Measurements from ENCODE around the gene BPIFB3. TPM values are rescaled to one million over a fixed set of nuclear protein-coding genes. Genes with fewer than 3 reads are reported as not detected.

The BPIFB3 gene
- total and polyA plus RNA-seq, 9 of the 15 experiments (the other 6 are each of a cell fraction or from before 2014, with no cell fraction given) = not detected

DNA sequence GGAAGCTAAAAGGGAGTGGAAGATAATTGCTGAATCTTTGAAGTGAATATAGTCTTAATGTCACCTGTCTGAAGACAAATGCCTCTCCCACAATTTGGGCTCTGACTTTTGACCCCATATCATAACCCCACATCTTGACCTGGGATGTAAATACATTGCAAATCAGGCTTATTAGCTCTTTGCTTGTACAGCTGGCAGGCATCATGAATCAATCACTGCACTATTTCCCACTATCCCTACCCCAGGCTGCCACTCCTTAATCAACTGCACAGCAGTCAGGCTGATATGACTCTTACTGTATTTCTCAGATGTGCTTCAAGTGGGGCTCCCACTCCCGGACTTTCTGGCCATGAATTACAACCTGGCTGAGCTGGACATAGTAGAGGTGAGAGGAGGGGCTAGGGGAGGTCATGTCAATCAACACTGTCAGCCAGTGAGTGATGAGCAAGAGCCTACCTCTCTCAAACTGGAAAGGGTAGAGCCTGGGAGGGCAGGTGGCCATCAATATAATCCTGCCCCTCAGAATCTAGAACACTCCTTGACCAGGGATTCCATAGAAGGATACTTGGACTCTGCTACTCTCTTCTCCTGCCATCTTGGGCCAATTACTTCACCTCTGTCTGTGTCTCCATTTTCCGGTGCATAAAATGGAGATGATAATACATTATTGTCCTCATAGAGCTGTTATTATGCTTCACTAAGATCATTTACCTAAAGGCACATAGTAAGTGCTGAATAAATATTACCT lies 10.5 kb upstream of the BPIFB3 start:
- ATAC-seq (no peak), FAIRE-seq (no peak), DNase-seq (ENCODE audit: extremely low read depth in 1 of 4, low spot score in 3 of 4) (no peak)
- ChIA-PET POLR2A (no interaction called here), CTCF (ENCODE audit: low intra/inter-chr PET ratio) (no interaction called here)
- no peaks in the 10 kb centered on the region for H4K20me1 ChIP-seq (replicated peaks; ENCODE audit: control insufficient read depth, insufficient read depth, low read length)
- TF ChIP-seq XRCC4 (IDR thresholded peaks at IDR 0.05; ENCODE audit: extremely low read depth, insufficient read depth, insufficient read length) = no peak
- TF ChIP-seq, protein P1, sequence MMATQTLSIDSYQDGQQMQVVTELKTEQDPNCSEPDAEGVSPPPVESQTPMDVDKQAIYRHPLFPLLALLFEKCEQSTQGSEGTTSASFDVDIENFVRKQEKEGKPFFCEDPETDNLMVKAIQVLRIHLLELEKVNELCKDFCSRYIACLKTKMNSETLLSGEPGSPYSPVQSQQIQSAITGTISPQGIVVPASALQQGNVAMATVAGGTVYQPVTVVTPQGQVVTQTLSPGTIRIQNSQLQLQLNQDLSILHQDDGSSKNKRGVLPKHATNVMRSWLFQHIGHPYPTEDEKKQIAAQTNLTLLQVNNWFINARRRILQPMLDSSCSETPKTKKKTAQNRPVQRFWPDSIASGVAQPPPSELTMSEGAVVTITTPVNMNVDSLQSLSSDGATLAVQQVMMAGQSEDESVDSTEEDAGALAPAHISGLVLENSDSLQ (IDR thresholded peaks at IDR 0.05) = peak; percentile 28; the same call in 1 of the 2 replicates
- no peak overlapping the region for H3K4me3 ChIP-seq
- no peaks in the 10 kb centered on the region; the same call in none of the 2 replicates for H3K9me3 ChIP-seq (replicated peaks; ENCODE audit: control insufficient read depth, insufficient read depth, low read depth, low read length)
- H3K9me1 ChIP-seq (ENCODE audit: control insufficient read depth, insufficient read depth, low read length) = no peaks in the 10 kb centered on the region
- no peaks in the 10 kb centered on the region for H3K4me1 ChIP-seq (replicated peaks in 1 of 2; ENCODE audit: control insufficient read depth in 2 of 2, insufficient read depth in 2 of 2, low read length in 2 of 2)
- no peak overlapping the region for H3K27ac ChIP-seq (ENCODE audit: extremely low read depth, low read depth, low read length)
- no peaks in the 10 kb centered on the region for H3K79me2 ChIP-seq (ENCODE audit: control insufficient read depth, insufficient read depth, low read length)
- intact Hi-C loops (cut with micrococcal nuclease) (no loop called here), in situ Hi-C loops (cut with MboI) (no loop called here)
- WGBS (ENCODE audit: insufficient coverage, low coverage, missing lambda C conversion rate) = 4% methylated on average over 2 of the region's 2 CpGs
- H3K9ac ChIP-seq (ENCODE audit: insufficient read depth in 1 of 2, low read depth in 2 of 2, low read length in 2 of 2) = no peak overlapping the region
- H2AFZ ChIP-seq (ENCODE audit: low read depth, low read length) = no peak overlapping the region
- H3K36me3 ChIP-seq (ENCODE audit: control insufficient read depth, insufficient read depth, low read length) = no peaks in the 10 kb centered on the region
- no peak overlapping the region for H3K4me2 ChIP-seq (ENCODE audit: insufficient read depth, low read length)
- peaks cover 0 to 19% of the 10 kb centered on the region in 2 experiments; a peak in 2 of 5 replicates for H3K27me3 ChIP-seq (ENCODE audit: control insufficient read depth in 2 of 2, insufficient read depth in 2 of 2, low read length in 2 of 2)
- no TSS peak for BruUV-seq (replicated peaks)

DNA sequence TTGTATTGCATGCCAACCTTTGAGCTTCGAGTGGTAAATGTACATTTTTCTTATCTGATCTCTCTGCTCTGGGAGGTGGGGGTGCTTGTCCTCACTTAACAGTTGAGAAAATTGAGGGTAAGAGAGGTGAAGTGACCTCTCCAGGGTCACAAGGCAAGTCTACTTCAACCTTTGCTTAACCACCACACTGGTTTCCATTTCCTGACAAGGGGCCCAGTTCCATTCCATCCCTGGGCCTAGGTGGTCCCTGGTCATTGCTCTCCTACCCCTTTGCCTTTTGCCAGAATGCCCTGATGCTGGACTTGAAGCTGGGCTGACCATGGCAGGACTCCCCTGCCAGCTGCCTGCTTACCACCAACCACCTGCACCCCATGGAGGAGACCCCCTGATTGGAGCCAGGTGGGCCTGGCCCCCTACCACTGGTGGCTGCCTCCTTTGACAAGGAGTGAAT lies 9.9 kb upstream of the BPIFB3 start:
- H3K9ac ChIP-seq (ENCODE audit: insufficient read depth in 1 of 2, low read depth in 2 of 2, low read length in 2 of 2) = no peak overlapping the region
- H3K79me2 ChIP-seq (ENCODE audit: control insufficient read depth, insufficient read depth, low read length) = no peaks in the 10 kb centered on the region
- peaks cover 0 to 20% of the 10 kb centered on the region in 2 experiments; a peak in 1 of 5 replicates for H3K27me3 ChIP-seq (ENCODE audit: control insufficient read depth in 2 of 2, insufficient read depth in 2 of 2, low read length in 2 of 2)
- ATAC-seq (no peak), DNase-seq (ENCODE audit: extremely low read depth in 1 of 4, low spot score in 3 of 4) (no peak), FAIRE-seq (no peak)
- H2AFZ ChIP-seq (ENCODE audit: low read depth, low read length) = no peak overlapping the region
- ChIA-PET CTCF (ENCODE audit: low intra/inter-chr PET ratio) (no interaction called here), POLR2A (no interaction called here)
- no peaks in the 10 kb centered on the region for H3K9me1 ChIP-seq (ENCODE audit: control insufficient read depth, insufficient read depth, low read length)
- 0% methylated on average over 1 of the region's 1 CpG for WGBS (ENCODE audit: insufficient coverage, low coverage, missing lambda C conversion rate)
- H4K20me1 ChIP-seq (replicated peaks; ENCODE audit: control insufficient read depth, insufficient read depth, low read length) = no peaks in the 10 kb centered on the region
- no peak overlapping the region for H3K27ac ChIP-seq (ENCODE audit: extremely low read depth, low read depth, low read length)
- H3K4me2 ChIP-seq (ENCODE audit: insufficient read depth, low read length) = no peak overlapping the region
- intact Hi-C loops (cut with micrococcal nuclease) (no loop called here), in situ Hi-C loops (cut with MboI) (no loop called here)
- H3K4me1 ChIP-seq (replicated peaks in 1 of 2; ENCODE audit: control insufficient read depth in 2 of 2, insufficient read depth in 2 of 2, low read length in 2 of 2) = no peaks in the 10 kb centered on the region
- no peak overlapping the region for H3K4me3 ChIP-seq
- no peaks in the 10 kb centered on the region; the same call in none of the 2 replicates for H3K9me3 ChIP-seq (replicated peaks; ENCODE audit: control insufficient read depth, insufficient read depth, low read depth, low read length)
- no peaks in the 10 kb centered on the region for H3K36me3 ChIP-seq (ENCODE audit: control insufficient read depth, insufficient read depth, low read length)
- BruUV-seq (replicated peaks) = no TSS peak
- no peak for TF ChIP-seq TEAD4 (IDR thresholded peaks at IDR 0.05; ENCODE audit: low read length)
- no peak for TF ChIP-seq TEAD4 (CRISPR knock-in tag; IDR thresholded peaks at IDR 0.05; ENCODE audit: borderline replicate concordance)
- no peak for TF ChIP-seq GATAD2A (IDR thresholded peaks at IDR 0.05)
- TF ChIP-seq, protein P2, sequence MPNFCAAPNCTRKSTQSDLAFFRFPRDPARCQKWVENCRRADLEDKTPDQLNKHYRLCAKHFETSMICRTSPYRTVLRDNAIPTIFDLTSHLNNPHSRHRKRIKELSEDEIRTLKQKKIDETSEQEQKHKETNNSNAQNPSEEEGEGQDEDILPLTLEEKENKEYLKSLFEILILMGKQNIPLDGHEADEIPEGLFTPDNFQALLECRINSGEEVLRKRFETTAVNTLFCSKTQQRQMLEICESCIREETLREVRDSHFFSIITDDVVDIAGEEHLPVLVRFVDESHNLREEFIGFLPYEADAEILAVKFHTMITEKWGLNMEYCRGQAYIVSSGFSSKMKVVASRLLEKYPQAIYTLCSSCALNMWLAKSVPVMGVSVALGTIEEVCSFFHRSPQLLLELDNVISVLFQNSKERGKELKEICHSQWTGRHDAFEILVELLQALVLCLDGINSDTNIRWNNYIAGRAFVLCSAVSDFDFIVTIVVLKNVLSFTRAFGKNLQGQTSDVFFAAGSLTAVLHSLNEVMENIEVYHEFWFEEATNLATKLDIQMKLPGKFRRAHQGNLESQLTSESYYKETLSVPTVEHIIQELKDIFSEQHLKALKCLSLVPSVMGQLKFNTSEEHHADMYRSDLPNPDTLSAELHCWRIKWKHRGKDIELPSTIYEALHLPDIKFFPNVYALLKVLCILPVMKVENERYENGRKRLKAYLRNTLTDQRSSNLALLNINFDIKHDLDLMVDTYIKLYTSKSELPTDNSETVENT (CRISPR knock-in tag; IDR thresholded peaks at IDR 0.05) = no peak
- no peak for TF ChIP-seq TAL1 (IDR thresholded peaks at IDR 0.05)
- TF ChIP-seq SMAD2 (IDR thresholded peaks at IDR 0.05; ENCODE audit: low read depth, low read length) = no peak
- TF ChIP-seq CXXC5 (CRISPR knock-in tag; IDR thresholded peaks at IDR 0.05) = no peak
- TF ChIP-seq SRF (CRISPR knock-in tag; IDR thresholded peaks at IDR 0.05) = no peak
- no peak for TF ChIP-seq KLF16 (IDR thresholded peaks at IDR 0.05)
- TF ChIP-seq HDAC1 (IDR thresholded peaks at IDR 0.05) = no peak
- no peak for TF ChIP-seq GATAD2B (IDR thresholded peaks at IDR 0.05; ENCODE audit: borderline replicate concordance)
- TF ChIP-seq KDM2B (CRISPR knock-in tag; IDR thresholded peaks at IDR 0.05) = no peak
